GM18870 (cell line): ENCODE data around the gene AASDH.
"Not testable (repeated sequence)": the region's sequence is repeated elsewhere in the genome, so short reads cannot be mapped to it uniquely, and the experiment has no call there.

Source experiments
- ATAC-seq: cut with Tn5 transposase; IDR thresholded peaks from one replicate; pipeline ENCODE4 v1.9.1; 2021; ENCODE audit warnings: moderate library complexity; ENCODE audit not compliant: unreplicated experiment

Gene AASDH

GRCh38 chr4:56405016-56405415 is 17.7 kb upstream of the AASDH start:
- no peak for ATAC-seq

- ATAC-seq, result no peak
Observed at GRCh38 chr4:56400560-56400959, 13.3 kb upstream of the AASDH start.

- ATAC-seq, result no peak
Observed at GRCh38 chr4:56391270-56391669, 4.0 kb upstream of the AASDH start.

- ATAC-seq, result no peak
Observed at GRCh38 chr4:56389558-56389957, 2.3 kb upstream of the AASDH start.

- ATAC-seq, result no peak
Observed at GRCh38 chr4:56388306-56388705, 1.0 kb upstream of the AASDH start.

- no peak for ATAC-seq
Observed at GRCh38 chr4:56386091-56386490, 1.2 kb downstream of the AASDH start.

- no peak for ATAC-seq
Observed at GRCh38 chr4:56375458-56375857, 11.8 kb downstream of the AASDH start.

GRCh38 chr4:56374956-56375355 is 12.3 kb downstream of the AASDH start:
- ATAC-seq, result no peak

GRCh38 chr4:56372774-56373173 is 14.5 kb downstream of the AASDH start:
- ATAC-seq, result no peak

GRCh38 chr4:56371426-56372220 is 15.7 kb downstream of the AASDH start:
- no peak for ATAC-seq

- ATAC-seq, result no peak
Observed at GRCh38 chr4:56370377-56370776, 16.9 kb downstream of the AASDH start.

GRCh38 chr4:56362981-56363380 is 24.3 kb downstream of the AASDH start:
- ATAC-seq, result not testable (repeated sequence)

- ATAC-seq, result no peak
Observed at GRCh38 chr4:56360071-56360470, 27.2 kb downstream of the AASDH start.

GRCh38 chr4:56356650-56357049 is 30.6 kb downstream of the AASDH start:
- no peak for ATAC-seq

GRCh38 chr4:56348576-56348975 is 38.7 kb downstream of the AASDH start:
- ATAC-seq, result no peak

GRCh38 chr4:56345458-56345857 is 41.8 kb downstream of the AASDH start:
- ATAC-seq, result no peak

GRCh38 chr4:56342746-56343145 is 44.5 kb downstream of the AASDH start:
- ATAC-seq, result no peak

GRCh38 chr4:56330691-56331090 is 56.6 kb downstream of the AASDH start:
- ATAC-seq, result no peak

- ATAC-seq, result no peak
Observed at GRCh38 chr4:56326363-56326762, 60.9 kb downstream of the AASDH start.

- ATAC-seq, result no peak
Observed at GRCh38 chr4:56324011-56324610, 63.2 kb downstream of the AASDH start.

- ATAC-seq, result no peak
Observed at GRCh38 chr4:56323327-56323726, 64.0 kb downstream of the AASDH start.

GRCh38 chr4:56321251-56321650 is 66.0 kb downstream of the AASDH start:
- no peak for ATAC-seq

GRCh38 chr4:56320293-56320692 is 67.0 kb downstream of the AASDH start:
- no peak for ATAC-seq
